NCI-H2196 treated with DMSO at 0.1 percent for 48 hours (cell line): ENCODE results near the gene ELOVL5.
"Not testable (repeated sequence)": the region's sequence is repeated elsewhere in the genome, so short reads cannot be mapped to it uniquely, and the experiment has no call there.

Experiments
- DNase-seq: peaks from one replicate; lab custom pipeline; 2025; ENCODE audit not compliant: unreplicated experiment; lab: John Stamatoyannopoulos, UW

The ELOVL5 gene

DNA sequence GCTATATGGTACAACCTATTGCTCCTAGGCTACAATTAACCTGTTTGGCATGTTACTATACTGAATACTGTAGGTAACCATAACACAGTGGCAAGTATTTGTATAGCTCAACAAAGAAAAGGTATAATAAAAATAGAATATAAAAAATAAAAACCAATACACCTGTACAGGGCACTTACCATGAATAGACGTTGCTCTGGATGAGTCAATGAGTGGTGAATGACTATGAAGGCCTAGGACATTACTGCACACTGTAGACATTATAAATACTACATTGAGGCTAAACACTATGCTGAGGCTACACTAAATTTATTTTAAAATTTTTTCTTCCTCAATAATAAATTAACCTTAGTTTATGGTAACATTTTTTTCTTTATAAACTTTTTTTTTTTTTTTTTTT lies 18.6 kb downstream of the ELOVL5 start:
- no peak for DNase-seq

DNA sequence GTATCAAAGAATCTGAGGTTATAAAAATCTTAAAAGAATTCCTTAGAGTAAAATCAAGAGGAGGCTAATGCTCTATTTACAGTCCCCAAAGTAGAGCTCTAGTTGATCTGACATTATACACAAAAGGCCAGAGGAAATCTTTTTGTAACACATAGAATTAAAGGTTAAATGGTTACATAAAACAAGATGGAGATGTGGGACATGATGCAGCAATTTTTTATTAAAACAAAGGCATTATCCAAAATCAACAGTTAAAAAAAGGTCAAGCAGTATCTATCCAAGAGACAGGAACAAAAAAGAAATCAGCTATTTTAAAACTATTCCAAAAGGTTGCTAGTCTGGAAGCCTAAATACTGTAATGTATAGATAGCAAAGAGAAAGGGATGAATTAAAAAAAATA lies 20.4 kb downstream of the ELOVL5 start:
- no peak for DNase-seq

DNA sequence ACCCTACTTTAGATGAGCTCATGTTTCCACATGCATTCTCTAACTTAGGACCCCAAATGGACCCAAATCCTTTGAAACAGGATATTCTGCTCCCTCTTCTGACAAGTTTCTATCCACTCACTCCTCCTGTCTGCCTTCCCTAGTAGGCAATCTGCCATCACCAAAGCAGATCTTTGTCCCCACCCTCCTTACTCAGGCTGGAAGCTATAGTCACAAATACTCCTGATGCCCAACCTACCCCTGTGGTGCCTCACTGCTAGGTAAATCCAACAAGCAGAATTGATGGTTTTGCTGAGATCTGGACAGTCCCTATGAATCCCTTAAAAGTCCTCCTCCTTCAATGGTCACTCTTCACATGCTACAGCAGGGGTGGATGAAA lies 21.7 kb downstream of the ELOVL5 start:
- DNase-seq = no peak

DNA sequence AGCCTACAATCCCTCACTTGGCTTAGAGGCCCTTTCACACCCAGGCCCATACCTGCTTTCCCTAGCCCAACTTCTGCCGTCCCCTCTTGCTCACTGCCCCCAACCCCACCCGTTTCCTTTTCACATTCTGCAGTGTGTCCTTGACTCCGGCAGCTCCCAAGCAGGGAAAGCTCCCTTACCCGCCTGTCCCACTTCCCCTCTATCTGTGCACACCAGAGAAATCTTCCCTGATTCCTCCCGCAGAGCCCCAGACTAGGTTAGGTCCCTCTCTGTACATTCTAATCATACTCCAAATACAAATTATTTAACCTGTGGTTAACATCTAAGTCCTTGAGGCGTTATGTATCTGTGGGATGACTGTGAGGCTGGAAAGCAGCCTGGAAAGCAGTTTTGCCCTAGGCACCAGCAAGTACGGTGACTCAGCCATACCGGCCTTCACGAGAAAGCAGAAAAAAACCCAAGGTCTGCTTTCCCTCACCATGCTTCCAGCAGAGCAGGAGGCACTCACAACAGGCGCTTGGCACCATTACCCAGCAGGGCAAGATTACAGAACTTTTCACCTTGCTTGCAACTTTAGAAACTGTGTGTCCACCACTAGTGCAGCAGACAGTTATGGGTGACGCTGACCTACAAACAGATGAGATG lies 22.3 kb downstream of the ELOVL5 start:
- DNase-seq = no peak

DNA sequence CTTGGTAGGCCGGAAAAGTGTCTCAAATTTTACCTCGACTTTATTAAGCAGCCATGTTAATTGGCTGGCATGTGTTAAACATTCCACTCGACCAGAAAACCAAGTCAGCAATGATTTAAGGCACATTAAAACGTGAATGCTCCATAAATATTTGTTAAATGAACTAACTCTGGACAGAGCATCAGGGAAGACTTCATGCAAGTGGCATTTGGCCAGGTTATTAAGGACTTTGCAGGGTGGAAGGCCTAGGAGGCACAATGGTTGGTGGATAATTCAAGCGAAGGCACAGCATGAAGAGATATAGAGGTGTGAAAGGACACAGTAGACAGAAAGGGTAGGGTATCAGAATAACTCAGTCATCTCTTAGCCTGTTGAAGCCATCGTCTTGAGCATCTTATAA lies 23.0 kb downstream of the ELOVL5 start:
- no peak for DNase-seq

DNA sequence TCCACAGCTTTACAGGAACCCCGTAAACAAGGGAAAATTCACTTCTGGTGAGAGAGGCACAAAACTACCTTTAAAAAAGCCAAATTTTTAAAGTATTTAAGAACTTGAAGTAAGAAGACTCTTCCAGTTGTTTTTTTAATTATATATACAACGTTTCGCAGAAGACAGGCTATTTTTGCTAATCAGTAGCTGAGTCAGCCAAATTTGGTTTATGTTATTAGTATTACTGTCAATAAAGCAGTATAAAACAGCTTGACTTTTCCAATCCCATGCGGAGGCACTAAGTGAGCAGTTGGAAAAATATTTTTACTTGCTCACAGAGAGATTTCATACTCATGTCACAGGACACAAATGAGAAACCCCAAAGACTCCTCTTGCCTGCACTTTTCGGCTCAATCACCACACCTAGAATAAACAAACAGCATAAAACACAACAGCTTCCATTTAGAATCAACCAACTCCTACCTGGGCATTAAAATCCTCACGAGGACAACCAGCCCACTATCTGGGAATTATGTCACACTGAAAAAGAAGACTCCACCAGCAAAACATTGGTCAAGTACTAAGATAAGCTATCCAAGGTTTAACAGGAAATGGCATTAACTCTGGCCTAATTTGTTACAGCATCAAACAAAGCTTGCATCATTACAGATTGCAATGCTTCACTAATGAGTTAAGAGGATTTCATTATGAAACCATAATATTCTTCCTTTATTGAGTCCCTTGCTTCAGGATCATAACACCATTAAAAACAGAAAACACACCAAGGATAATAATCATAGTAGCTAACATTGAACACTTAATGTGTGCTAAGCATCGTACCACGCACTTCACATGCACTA lies 26.3 kb downstream of the ELOVL5 start:
- no peak for DNase-seq

DNA sequence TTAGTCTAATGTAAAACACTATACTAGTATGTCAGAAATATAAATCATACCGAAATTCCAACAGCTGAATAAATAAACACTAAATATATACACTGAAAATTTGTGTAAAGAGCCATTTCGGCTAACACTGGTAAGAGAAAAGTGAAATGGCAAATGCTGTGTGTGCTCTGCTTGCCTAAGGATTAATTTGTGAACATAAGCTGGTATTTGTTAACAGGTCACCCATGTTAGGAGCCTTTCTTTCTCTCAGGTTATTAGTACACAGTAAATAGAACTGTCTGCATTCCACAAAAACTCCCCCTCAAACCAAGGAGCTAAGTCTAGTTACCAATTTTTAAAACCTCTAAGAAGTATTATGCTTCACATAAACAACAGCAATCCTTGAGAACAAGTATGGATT lies 27.0 kb downstream of the ELOVL5 start:
- DNase-seq = no peak

DNA sequence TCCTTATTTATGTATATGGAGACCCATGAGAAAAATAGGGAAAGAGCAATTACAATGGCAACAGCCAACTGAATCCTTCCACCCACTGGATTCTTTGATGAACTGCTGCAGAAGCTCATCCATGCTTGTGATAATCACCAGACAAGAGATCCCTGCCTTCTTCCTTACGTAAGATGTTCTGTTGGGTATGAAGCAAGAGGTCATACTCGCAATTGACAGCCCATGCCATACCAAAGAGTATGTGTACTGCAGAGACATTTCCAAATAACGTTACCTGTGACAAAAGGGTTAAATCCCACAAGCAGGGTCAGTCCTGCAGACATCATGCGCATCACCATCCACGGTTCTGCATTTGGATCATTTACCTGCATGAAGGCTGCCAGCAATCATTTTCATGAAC lies 27.8 kb downstream of the ELOVL5 start:
- DNase-seq = no peak

DNA sequence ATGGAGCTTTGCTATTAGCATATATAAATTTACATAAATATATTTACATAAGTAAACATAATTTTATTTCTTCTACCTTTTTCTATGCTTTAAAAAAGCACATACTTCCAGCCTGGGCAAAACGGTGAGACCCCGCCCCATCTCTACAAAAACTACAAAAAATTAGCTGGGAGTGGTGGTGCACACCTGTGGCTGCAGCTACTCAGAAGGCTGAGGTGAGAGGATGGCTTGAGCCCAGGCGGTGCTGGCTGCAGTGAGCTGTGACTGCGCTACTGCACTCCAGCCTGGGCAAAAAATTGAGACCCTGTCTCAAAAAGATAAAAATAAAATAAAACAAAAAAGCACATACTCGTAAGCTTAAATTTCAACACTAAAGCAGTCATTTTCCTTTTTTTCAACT lies 30.3 kb downstream of the ELOVL5 start:
- no peak for DNase-seq

DNA sequence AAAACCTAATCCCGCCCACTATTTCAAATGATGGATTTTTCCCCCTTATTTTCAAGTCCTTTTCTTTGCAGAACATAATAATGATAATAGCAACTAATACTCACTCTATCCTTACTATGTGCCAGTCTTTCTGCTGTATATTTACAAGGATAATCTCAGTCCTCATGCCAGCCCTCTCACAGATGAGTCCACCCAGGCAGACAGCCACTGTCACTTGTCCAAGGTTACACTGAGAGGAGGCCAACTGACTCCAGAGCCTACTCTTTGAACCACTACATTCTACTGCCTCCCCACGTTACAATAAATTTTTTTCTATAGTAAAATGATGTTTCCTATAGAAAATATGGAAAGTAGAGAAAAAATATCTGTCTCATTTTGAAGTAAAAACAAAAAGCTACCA lies 30.9 kb downstream of the ELOVL5 start:
- no peak for DNase-seq

DNA sequence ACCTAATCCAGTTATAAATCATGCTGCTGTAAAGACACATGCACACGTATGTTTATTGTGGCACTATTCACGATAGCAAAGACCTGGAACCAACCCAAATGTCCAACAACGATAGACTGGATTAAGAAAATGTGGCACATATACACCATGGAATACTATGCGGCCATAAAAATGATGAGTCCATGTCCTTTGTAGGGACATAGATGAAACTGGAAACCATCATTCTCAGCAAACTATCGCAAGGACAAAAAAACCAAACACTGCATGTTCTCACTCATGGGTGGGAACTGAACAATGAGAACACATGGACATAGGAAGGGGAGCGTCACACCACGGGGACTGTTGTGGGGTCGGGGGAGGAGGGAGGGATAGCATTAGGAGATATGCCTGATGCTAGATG lies 31.5 kb downstream of the ELOVL5 start:
- not testable (repeated sequence) for DNase-seq

DNA sequence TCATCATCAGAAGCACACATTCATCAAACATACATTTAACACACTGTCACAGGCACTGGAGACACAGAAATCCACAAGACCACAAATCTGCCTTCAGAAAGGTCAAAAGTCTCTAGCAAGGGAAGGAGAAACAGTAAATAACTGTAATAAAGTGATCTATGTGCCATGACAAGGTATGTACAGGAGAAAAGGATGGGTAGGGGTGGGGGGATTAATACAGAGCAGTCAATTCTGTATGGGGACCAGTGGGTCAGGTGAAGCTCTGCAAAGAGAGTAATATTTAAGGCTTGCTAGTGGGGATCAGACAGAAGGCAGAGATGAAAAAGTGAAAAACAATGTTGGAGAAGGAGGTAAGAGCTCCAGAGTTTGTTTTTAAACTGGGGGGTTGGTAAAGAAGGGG lies 32.6 kb downstream of the ELOVL5 start:
- no peak for DNase-seq

DNA sequence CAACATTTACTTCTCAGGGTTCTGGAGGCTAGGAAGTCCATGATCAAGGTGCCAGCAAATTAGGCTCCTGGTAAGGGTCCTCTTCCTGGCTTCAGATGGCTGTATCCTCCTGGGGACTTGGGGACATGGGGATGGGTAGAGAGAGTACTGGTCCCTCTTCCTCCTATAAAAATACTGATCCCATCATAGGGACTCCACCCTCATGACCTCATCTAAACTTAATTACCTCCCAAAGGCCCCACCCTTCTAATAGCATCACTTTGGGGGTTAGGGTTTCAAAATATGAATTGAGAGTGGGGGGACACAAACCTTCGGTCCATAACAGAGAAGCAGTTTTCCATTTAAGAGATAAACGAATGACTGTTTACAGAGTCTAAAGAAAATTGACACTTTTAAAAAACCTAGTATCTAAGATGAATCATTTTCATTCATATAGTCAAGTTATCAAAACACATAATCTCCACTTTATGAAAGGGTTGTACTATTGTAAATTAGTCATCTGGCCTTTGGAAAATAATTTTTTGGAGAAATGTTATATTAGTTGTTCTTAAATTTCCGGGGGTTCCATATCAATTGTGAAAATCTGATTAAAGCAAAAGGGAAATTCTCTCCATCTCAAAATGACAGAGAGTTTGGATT lies 33.5 kb downstream of the ELOVL5 start:
- DNase-seq = no peak

DNA sequence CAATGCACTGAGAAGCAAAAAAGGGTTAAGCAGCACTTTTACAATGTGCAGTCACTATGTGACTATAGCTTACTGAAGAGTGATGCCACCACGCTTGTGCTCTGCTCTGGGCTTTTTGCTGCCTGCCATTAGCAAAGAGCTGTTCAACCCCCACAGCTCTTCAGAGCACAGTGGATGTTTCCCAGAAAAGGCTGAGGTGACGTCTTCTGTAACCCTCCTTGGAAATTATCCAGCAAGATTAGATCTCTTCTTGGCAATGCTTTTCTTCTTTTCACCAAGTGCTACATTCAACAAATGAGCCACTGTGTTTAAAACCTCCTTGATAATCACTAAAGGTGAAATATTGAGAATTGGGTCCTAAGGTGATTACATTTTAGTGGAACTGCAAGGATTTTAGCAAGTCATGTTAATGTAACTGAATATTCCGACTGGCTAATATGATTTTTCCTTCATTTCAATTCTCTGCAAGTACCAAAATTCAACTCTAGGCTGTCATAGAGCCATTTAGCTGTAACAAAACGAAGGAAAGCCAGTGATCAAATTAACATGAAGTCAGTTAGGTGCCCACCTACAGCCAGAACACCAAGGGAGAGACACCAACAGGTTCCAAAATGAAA lies 34.9 kb downstream of the ELOVL5 start:
- DNase-seq = no peak

DNA sequence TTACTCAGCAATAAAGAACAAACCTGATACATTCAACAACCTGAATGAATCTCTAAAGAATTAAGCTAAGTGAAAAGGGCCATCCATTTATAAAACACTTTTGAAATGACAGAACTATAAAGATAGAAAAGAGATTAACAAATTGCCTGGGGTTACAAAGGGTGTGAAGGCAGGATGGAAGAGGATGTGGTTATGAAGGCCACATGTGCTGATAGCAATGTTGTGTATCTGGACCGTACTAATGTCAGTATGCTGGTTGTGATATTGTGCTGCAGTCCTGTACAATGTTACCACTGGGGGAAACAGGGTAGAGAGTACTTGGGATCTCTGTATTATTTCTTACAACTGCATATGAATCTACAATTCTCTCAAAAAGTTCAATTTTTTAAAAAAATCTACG lies 36.4 kb downstream of the ELOVL5 start:
- DNase-seq = no peak

DNA sequence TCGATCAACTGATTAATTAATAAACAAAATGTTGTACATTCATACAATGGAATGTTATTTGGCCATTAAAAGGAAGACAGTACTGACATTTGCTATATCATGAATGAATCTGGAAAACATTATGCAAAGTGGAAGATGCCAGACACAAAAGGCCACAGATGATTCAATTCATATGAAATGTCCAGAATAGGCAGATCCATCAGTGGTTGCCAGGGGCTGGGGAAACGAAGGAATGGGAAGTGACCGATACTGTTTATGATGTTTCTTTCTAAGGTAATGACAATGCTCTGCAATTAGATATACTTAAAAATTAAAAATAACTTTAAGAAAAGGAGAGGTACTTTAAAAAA lies 37.2 kb downstream of the ELOVL5 start:
- no peak for DNase-seq

DNA sequence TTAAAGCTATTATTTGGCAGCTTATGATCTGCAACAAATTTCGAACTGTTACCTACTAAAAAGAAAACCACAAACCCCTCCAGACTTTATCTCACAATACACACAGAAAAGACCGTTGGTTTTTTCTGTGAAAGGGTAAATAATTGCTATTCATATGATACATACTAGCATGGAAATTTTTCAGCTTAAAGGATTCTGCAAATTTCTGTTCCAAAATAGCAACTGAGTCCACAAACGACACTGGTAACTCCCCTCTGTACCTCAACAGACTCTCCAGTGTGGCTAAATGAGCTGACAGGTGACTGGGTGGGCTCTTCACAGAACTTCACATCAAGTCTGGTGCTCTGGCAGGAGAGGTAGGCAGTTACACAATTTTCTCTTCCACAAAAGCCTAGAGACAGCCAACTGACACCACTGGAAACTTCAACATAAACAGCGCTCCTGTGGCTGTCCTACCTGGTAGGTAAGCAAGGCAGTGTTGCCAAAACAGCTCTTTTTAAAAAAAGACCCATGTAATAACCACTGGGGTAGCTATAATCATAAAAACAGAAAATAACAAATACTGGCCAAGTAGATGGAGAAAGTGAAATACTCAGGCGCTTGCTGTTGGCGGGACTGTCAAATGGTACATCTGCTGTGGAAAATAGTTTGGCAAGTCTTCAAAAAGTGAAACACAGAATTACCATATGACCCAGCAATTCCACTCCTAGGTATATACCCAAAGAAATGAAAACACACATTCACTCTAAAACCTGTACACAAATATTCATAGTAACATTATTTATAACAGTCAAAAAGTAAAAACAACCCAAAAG lies 37.8 kb downstream of the ELOVL5 start:
- DNase-seq = no peak

DNA sequence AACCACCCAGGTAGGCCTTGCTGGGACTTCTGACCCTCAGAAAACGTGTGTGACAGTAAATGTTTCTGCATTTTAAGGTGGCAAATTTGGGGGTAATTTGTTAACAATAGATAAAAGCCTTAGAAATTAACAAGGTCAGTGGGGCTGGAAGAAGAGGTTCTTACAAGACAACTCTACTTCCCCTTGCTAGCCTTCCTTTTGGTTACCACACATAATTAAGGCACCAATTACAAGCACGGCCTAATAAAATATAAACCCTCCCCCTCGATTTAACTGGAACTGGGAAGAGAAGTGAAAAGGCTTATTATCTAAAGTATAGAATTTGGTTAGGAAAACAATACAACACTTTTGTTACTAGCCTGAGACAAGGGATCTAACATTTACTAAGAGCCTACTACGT lies 38.8 kb downstream of the ELOVL5 start:
- DNase-seq = no peak

DNA sequence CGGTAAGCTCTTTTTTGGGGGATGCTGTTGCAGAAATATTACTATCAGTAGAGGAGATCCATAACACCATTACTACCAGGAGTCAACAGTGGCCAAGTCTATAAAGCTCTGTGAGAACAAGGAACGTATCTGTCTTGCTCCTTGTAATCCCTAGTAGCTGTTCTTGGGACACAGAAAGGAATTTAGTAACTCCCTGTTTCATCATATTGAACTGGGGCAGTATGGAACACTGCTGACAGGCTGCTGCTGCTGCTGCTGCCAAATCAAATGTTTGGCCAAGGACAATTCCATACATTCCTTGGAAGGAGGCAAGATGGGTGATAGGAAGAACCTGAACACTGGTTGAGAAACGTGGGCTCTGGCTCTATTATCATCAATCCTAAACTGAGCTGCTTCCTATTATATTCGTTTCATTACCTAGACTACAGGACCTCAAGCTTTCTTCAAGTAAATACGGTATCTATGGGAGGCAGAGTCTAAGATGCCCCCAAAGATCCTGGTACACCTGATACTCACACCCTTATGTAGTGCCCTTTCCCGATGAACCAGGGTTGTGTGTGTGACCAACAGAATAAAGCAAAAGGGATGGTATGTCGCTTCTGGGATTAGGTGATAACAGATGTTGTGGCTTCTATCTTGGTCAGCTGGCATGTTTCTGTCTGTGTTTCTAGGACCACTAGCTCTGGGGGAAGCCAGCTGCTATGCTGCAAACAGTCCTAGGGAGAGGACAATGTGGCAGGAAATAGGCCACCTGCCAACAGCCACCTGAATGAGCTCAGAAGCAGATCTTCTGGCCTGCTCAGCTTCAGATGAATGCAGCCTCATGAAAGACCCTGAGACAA lies 39.5 kb downstream of the ELOVL5 start:
- DNase-seq = peak; percentile 38

DNA sequence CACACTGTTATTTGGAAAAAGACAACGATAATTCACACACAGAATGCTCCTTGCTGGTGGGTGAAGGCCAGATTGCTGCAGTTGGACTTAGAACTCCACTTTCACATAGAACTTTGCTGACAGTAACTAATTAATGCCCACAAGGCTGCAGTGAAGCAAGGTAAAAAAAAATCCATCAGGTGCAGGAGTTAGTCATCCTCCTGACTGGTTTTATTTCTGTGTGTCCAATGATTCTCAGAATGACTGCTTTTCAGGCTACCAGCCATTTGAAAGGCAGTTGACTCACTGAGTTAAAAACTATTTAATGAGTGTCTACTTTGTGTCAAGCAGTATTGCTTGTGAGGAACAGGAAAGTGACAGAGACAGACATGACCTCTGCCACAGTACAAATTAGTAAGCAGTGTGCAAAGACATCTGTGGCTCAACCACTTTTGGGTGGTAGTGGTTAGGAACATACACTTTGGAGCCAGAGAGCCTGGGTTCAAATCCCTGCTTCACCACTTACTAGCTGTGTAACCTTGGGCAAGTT lies 41.9 kb downstream of the ELOVL5 start:
- no peak for DNase-seq
